IMR-90 (cell line): ENCODE data around the gene CHD2. TPM values are rescaled to one million over a fixed set of nuclear protein-coding genes. Genes with fewer than 3 reads are reported as not detected.

ENCODE experiments used
- ATAC-seq: fragments of 200-7000 bp; cut with Tn5 transposase; 2 replicates; pipeline ENCODE4 v1.9.1; 2020; ENCODE audit warnings: low read depth, mild to moderate bottlenecking, moderate library complexity
- BruUV-seq: library from RNA; stranded (reverse); fragments of 400-500 nt; replicated peaks from 2 replicates; lab custom pipeline; 2021; lab: Mats Ljungman, UMichigan
- CTCF ChIA-PET: fragments of 300-600 bp; formaldehyde crosslinking; extraction: SDS; loops from one replicate; lab custom pipeline; 2021; ENCODE audit warnings: antibody characterized with exemption; lab: Yijun Ruan, JAX
- POLR2A ChIA-PET: fragments of 300-600 bp; sonication (Branson Sonifier 250); formaldehyde crosslinking; loops from one replicate; lab custom pipeline; 2022; ENCODE audit warnings: antibody characterized with exemption; ENCODE audit not compliant: unreplicated experiment; lab: Charles Lee
- DNase-seq: peaks from one replicate; pipeline ENCODE4 v3.0.0; 2013
- H2AFZ ChIP-seq: replicated peaks from 2 replicates; pipeline ENCODE3; 2013; ENCODE audit warnings: low read length, mild to moderate bottlenecking; ENCODE audit not compliant: poor library complexity
- H2AK5ac ChIP-seq: 2 replicates; pipeline ENCODE4 v1.6.1; 2013; ENCODE audit warnings: low read depth, low read length, inconsistent platforms
- H2AK9ac ChIP-seq: replicated peaks from 2 replicates; pipeline ENCODE3; 2013; ENCODE audit warnings: mild to moderate bottlenecking, low read depth, low read length, moderate library complexity; ENCODE audit not compliant: poor library complexity
- H2BK120ac ChIP-seq: 2 replicates; pipeline ENCODE4 v1.6.1; 2013; ENCODE audit warnings: low read depth, low read length, inconsistent platforms
- H2BK15ac ChIP-seq: 3 replicates; pipeline ENCODE4 v1.6.1; 2013; ENCODE audit warnings: low read depth, low read length, inconsistent platforms
- H2BK20ac ChIP-seq: 2 replicates; pipeline ENCODE4 v1.6.1; 2013; ENCODE audit warnings: low read depth, mild to moderate bottlenecking, inconsistent platforms, low read length, moderate library complexity
- H2BK5ac ChIP-seq: 2 replicates; pipeline ENCODE4 v1.6.1; 2013; ENCODE audit warnings: mild to moderate bottlenecking, low read depth, low read length, inconsistent platforms; ENCODE audit not compliant: poor library complexity, severe bottlenecking
- H3K14ac ChIP-seq: replicated peaks from 2 replicates; pipeline ENCODE4 v1.6.1; 2013; ENCODE audit warnings: low read depth, low read length, inconsistent platforms
- H3K18ac ChIP-seq: 2 replicates; pipeline ENCODE4 v1.6.1; 2013; ENCODE audit warnings: low read depth, low read length, control low read depth
- H3K23ac ChIP-seq: 2 replicates; pipeline ENCODE4 v1.6.1; 2013; ENCODE audit warnings: low read depth, low read length, inconsistent platforms
- H3K27ac ChIP-seq: 2 replicates; pipeline ENCODE4 v1.5.1; 2013; ENCODE audit warnings: mild to moderate bottlenecking, control low read depth, low read length; ENCODE audit not compliant: insufficient read depth
- H3K27me3 ChIP-seq: 2 replicates; pipeline ENCODE4 v1.6.1; 2013; ENCODE audit warnings: low read length; ENCODE audit not compliant: control insufficient read depth, insufficient read depth
- H3K36me3 ChIP-seq: 2 replicates; pipeline ENCODE4 v1.6.1; 2013; ENCODE audit warnings: low read length, mixed read lengths; ENCODE audit not compliant: control insufficient read depth, insufficient read depth
- H3K4ac ChIP-seq: 2 replicates; pipeline ENCODE4 v1.6.1; 2013; ENCODE audit warnings: low read depth, low read length, inconsistent platforms
- H3K4me1 ChIP-seq: 2 replicates; pipeline ENCODE4 v1.6.1; 2013; ENCODE audit warnings: low read length, mixed read lengths; ENCODE audit not compliant: control insufficient read depth, insufficient read depth
- H3K4me2 ChIP-seq: 2 replicates; pipeline ENCODE4 v1.6.1; 2013; ENCODE audit warnings: low read depth, mild to moderate bottlenecking, control low read depth, low read length, moderate library complexity
- H3K4me3 ChIP-seq: 2 replicates; pipeline ENCODE4 v1.5.1; 2013; ENCODE audit warnings: low read depth, mild to moderate bottlenecking, control low read depth, low read length, moderate library complexity; ENCODE audit not compliant: insufficient read depth
- H3K56ac ChIP-seq: 2 replicates; pipeline ENCODE4 v1.6.1; 2013; ENCODE audit warnings: low read length, inconsistent platforms; ENCODE audit not compliant: insufficient read depth; ENCODE audit errors: extremely low read depth
- H3K79me1 ChIP-seq, 2 experiments: 2 replicates each; pipeline ENCODE4 v1.6.1; 2013; ENCODE audit warnings: low read length in 2 of 2, inconsistent platforms in 1 of 2, low read depth in 1 of 2
- H3K9ac ChIP-seq: 2 replicates; pipeline ENCODE4 v1.6.1; 2013; ENCODE audit warnings: low read depth, low read length, control low read depth
- H3K9me1 ChIP-seq: 2 replicates; pipeline ENCODE4 v1.6.1; 2013; ENCODE audit warnings: low read length, inconsistent platforms; ENCODE audit not compliant: insufficient read depth
- H3K9me3 ChIP-seq: 2 replicates; pipeline ENCODE4 v1.6.1; 2013; ENCODE audit warnings: low read length; ENCODE audit not compliant: control insufficient read depth, insufficient read depth
- H4K20me1 ChIP-seq: 2 replicates; pipeline ENCODE4 v1.6.1; 2013; ENCODE audit warnings: low read length, inconsistent platforms; ENCODE audit not compliant: insufficient read depth
- H4K5ac ChIP-seq: 2 replicates; pipeline ENCODE4 v1.6.1; 2013; ENCODE audit warnings: mild to moderate bottlenecking, low read depth, low read length, control low read depth
- H4K8ac ChIP-seq, 2 experiments: 2 replicates each; pipeline ENCODE4 v1.6.1; 2013; ENCODE audit warnings: low read depth in 2 of 2, low read length in 2 of 2, control low read depth in 1 of 2, inconsistent platforms in 1 of 2
- H4K91ac ChIP-seq: 2 replicates; pipeline ENCODE4 v1.6.1; 2013; ENCODE audit warnings: low read depth, low read length, inconsistent platforms; ENCODE audit not compliant: insufficient read depth
- FOS ChIP-seq: fragments of 150-350 bp; IDR thresholded peaks from 2 replicates; pipeline ENCODE4 v1.6.1; 2016; ENCODE audit warnings: low read depth, low read length
- MAZ ChIP-seq: IDR thresholded peaks from 2 replicates; pipeline ENCODE4 v1.6.1; 2012; ENCODE audit warnings: low read depth, mild to moderate bottlenecking, low read length, improper control_type of control experiment, moderate library complexity, borderline replicate concordance
- WGBS, 2 experiments: methylation state at CpG; one replicate each; pipeline versions ENCODE4 v1.1.5 to v1.1.7; 2013; ENCODE audit warnings: missing lambda C conversion rate in 2 of 2; ENCODE audit not compliant: insufficient read length in 1 of 2; ENCODE audit errors: extremely low coverage in 2 of 2; 5-methylcytosine and 5-hydroxymethylcytosine counted together
- dilution Hi-C: fragments of 300-500 bp; cut with HindIII; formaldehyde crosslinking; loops from one replicate; pipeline ENCODE4 v1.14.3; 2018; ENCODE audit warnings: low sequenced_read_pairs; ENCODE audit not compliant: unreplicated experiment
- in situ Hi-C: fragments of 300-500 bp; cut with MboI; formaldehyde crosslinking; loops from 3 replicates; pipeline ENCODE4 v1.14.3; 2019; ENCODE audit warnings: low sequenced_read_pairs, inconsistent platforms, mixed read lengths
- intact Hi-C: fragments of 100-400 bp; cut with micrococcal nuclease; formaldehyde crosslinking; loops from 2 replicates; pipeline ENCODE4 v1.10.0; 2022
- polyA plus RNA-seq, 3 experiments: library from polyadenylated mRNA; depleted of rRNA; stranded (reverse); fragments of >200 nt; gene quantifications; 2 replicates each; pipeline ENCODE4 v1.2.3, GENCODE V29; 2012; ENCODE audit warnings: low replicate concordance in 1 of 3
- total RNA-seq: library from RNA; depleted of rRNA; stranded (reverse); fragments of >200 nt; gene quantifications from 2 replicates; pipeline ENCODE4 v1.2.3, GENCODE V29; 2012

The CHD2 gene
- total and polyA plus RNA-seq, 2 of the 4 experiments (the other 2 are of a cell fraction): 44.9 to 64.7 TPM

- no peak overlapping the region for H4K5ac ChIP-seq
- in situ Hi-C loops (no loop called here), dilution Hi-C loops (no loop called here), intact Hi-C loops (loop anchor here (5.0 kb wide), 1 partner anchor 66 kb away; no protein-coding TSS in a partner anchor)
- no peaks in the 10 kb centered on the region for H3K9me1 ChIP-seq
- H4K8ac ChIP-seq: no peak overlapping the region
- H3K4me1 ChIP-seq: peaks cover 3% of the 10 kb centered on the region; the same call in 1 of the 2 replicates
- H3K36me3 ChIP-seq: peaks cover 60% of the 10 kb centered on the region
- no peak overlapping the region for H2BK20ac ChIP-seq
- no peak overlapping the region for H3K9ac ChIP-seq
- no peaks in the 10 kb centered on the region for H3K27me3 ChIP-seq
- H3K4me3 ChIP-seq: no peak overlapping the region
- H2BK15ac ChIP-seq: no peak overlapping the region
- ChIA-PET CTCF (no interaction called here), POLR2A (no interaction called here)
- H2BK5ac ChIP-seq: no peak overlapping the region
- H3K23ac ChIP-seq: no peak overlapping the region
- TF ChIP-seq MAZ (no peak), FOS (no peak)
- peaks cover 9% of the 10 kb centered on the region; the same call in 1 of the 2 replicates for H4K20me1 ChIP-seq
- no peak for DNase-seq
- no peak overlapping the region for H3K4ac ChIP-seq
- H3K9me3 ChIP-seq: no peaks in the 10 kb centered on the region
- no peak overlapping the region for H3K14ac ChIP-seq
- no peak for ATAC-seq
- no CpG with 5 or more reads among the region's 3 CpGs for WGBS, 2 experiments
- no peak overlapping the region for H3K4me2 ChIP-seq
- no peak overlapping the region for H3K56ac ChIP-seq
- no peak overlapping the region for H3K18ac ChIP-seq
- no peak overlapping the region for H2BK120ac ChIP-seq
- no peak overlapping the region for H2AK9ac ChIP-seq
- H3K79me1 ChIP-seq: peaks cover 42 to 47% of the 10 kb centered on the region in 2 experiments
- H3K27ac ChIP-seq: no peak overlapping the region
- no TSS peak for BruUV-seq
- no peak overlapping the region for H2AK5ac ChIP-seq
- no peak overlapping the region for H4K91ac ChIP-seq
- no peak overlapping the region for H2AFZ ChIP-seq
Observed at GRCh38 chr15:93007994-93008393, 107.9 kb downstream of the CHD2 start.
